Naive thymus-derived CD4-positive, alpha-beta T cell (primary cell): ENCODE measurements around the gene MLC1. TPM values are rescaled to one million over a fixed set of nuclear protein-coding genes. Genes with fewer than 3 reads are reported as not detected.

ENCODE experiments used
- ATAC-seq: fragments of 150-1000 bp; cut with Tn5 transposase; 2 replicates; pipeline ENCODE4 v1.10.0; 2021; ENCODE audit warnings: mild to moderate bottlenecking, moderate library complexity
- CTCF ChIA-PET: fragments of 350-600 bp; sonication (Branson Sonifier 250); formaldehyde crosslinking; loops from one replicate; lab custom pipeline; 2021; ENCODE audit warnings: antibody characterized with exemption; lab: Charles Lee
- POLR2A ChIA-PET: fragments of 350-600 bp; sonication (Branson Sonifier 250); formaldehyde crosslinking; loops from one replicate; lab custom pipeline; 2021; ENCODE audit warnings: antibody characterized with exemption, inconsistent platforms; lab: Charles Lee
- DNase-seq, 9 donors: peaks; one replicate each; pipeline versions ENCODE4 v3.0.0 to v3.0.0-alpha.2; 2020 to 2022; ENCODE audit warnings: mixed read lengths in 1 of 9
- H3K27ac ChIP-seq: one replicate; pipeline ENCODE4 v1.7.0; 2013; ENCODE audit warnings: mild to moderate bottlenecking, low read depth, low read length, moderate library complexity
- H3K27me3 ChIP-seq, 2 donors: one replicate each; pipeline ENCODE4 v1.7.0; 2013; ENCODE audit warnings: low read length in 2 of 2, mild to moderate bottlenecking in 2 of 2, moderate library complexity in 2 of 2; ENCODE audit not compliant: control insufficient read depth in 2 of 2, insufficient read depth in 2 of 2
- H3K36me3 ChIP-seq, 3 experiments: 1 replicate in 2 of 3; 2 replicates in 1 of 3; pipeline ENCODE4 v1.7.0; 2013; ENCODE audit warnings: low read length in 3 of 3, mild to moderate bottlenecking in 3 of 3, moderate library complexity in 1 of 3; ENCODE audit not compliant: insufficient read depth in 3 of 3, control insufficient read depth in 2 of 3
- H3K4me1 ChIP-seq, 2 donors: one replicate each; pipeline ENCODE4 v1.7.0; 2013; ENCODE audit warnings: low read length in 2 of 2, mild to moderate bottlenecking in 2 of 2, moderate library complexity in 1 of 2; ENCODE audit not compliant: control insufficient read depth in 2 of 2, insufficient read depth in 2 of 2
- H3K4me3 ChIP-seq: 2 replicates; pipeline ENCODE4 v1.7.0; 2013; ENCODE audit warnings: mild to moderate bottlenecking, low read length
- H3K9me3 ChIP-seq, 3 experiments: 1 replicate in 2 of 3; 2 replicates in 1 of 3; pipeline ENCODE4 v1.7.0; 2013; ENCODE audit warnings: low read length in 3 of 3; ENCODE audit not compliant: control insufficient read depth in 2 of 3
- H3K27ac Mint-ChIP-seq, 9 donors: one replicate each; pipeline ENCODE4 v1.8.0; 2020 to 2022; ENCODE audit warnings: mixed read lengths in 9 of 9, mild to moderate bottlenecking in 8 of 9, moderate library complexity in 5 of 9, inconsistent platforms in 2 of 9
- H3K27me3 Mint-ChIP-seq, 5 donors: one replicate each; pipeline ENCODE4 v1.8.0; 2021 to 2022; ENCODE audit warnings: mixed read lengths in 5 of 5, mild to moderate bottlenecking in 1 of 5
- H3K36me3 Mint-ChIP-seq, 5 donors: one replicate each; pipeline ENCODE4 v1.8.0; 2020 to 2022; ENCODE audit warnings: mixed read lengths in 5 of 5, mild to moderate bottlenecking in 3 of 5, inconsistent platforms in 1 of 5
- H3K4me1 Mint-ChIP-seq, 7 donors: one replicate each; pipeline ENCODE4 v1.8.0; 2020 to 2022; ENCODE audit warnings: mixed read lengths in 7 of 7, mild to moderate bottlenecking in 3 of 7, inconsistent platforms in 1 of 7
- H3K4me3 Mint-ChIP-seq, 10 donors: one replicate each; pipeline ENCODE4 v1.8.0; 2020 to 2022; ENCODE audit warnings: mild to moderate bottlenecking in 10 of 10, mixed read lengths in 10 of 10, moderate library complexity in 6 of 10, inconsistent platforms in 2 of 10
- H3K9me3 Mint-ChIP-seq, 11 donors: one replicate each; pipeline ENCODE4 v1.8.0; 2020 to 2022; ENCODE audit warnings: mixed read lengths in 11 of 11, mild to moderate bottlenecking in 4 of 11, inconsistent platforms in 1 of 11, moderate library complexity in 1 of 11
- intact Hi-C, 2 donors: fragments of 100-400 bp; cut with micrococcal nuclease; formaldehyde crosslinking; loops; one replicate each; pipeline ENCODE4 v1.15.1; 2023
- polyA plus RNA-seq, 2 donors: library from polyadenylated mRNA; unstranded; fragments of 300-500 nt; fragmentation: Illumina TruSeq; gene quantifications; one replicate each; pipeline ENCODE4 v1.2.3, GENCODE V29; 2021
- total RNA-seq, 6 experiments: library from RNA in 5 of 6; stranded (reverse) in 5 of 6; gene quantifications; 1 replicate in 5 of 6; 2 replicates in 1 of 6; pipeline ENCODE4 v1.2.3 and lab custom pipeline; 2021 to 2026

The MLC1 gene
- total and polyA plus RNA-seq, 7 experiments from 2014 or later: 0.08 to 7.2 (median 0.48) TPM; not detected in 2

GRCh38 chr22:50011447-50012210 is 73.6 kb downstream of the MLC1 start:
- CTCF ChIA-PET: no interaction called here
- ATAC-seq (no peak), DNase-seq (no peak)
- H3K4me1 Mint-ChIP-seq: peaks cover 0 to 11% (median 8%) of the 10 kb centered on the region in 7 donors
- H3K27me3 Mint-ChIP-seq: peaks cover 0 to 23% (median 9%) of the 10 kb centered on the region in 5 donors
- H3K27ac ChIP-seq: no peak overlapping the region
- H3K4me3 ChIP-seq: no peak overlapping the region
- POLR2A ChIA-PET: no interaction called here
- H3K36me3 ChIP-seq: no peaks in the 10 kb centered on the region
- H3K4me1 ChIP-seq: peaks cover 9 to 16% of the 10 kb centered on the region in 2 donors
- H3K27ac Mint-ChIP-seq: peak overlapping the region in 5 of 9 donors; percentile 4 to 81 (median 26)
- peak overlapping the region in 8 of 10 donors; percentile 3 to 75 (median 62) for H3K4me3 Mint-ChIP-seq
- peaks cover 0 to 2% (median 0%) of the 10 kb centered on the region in 11 donors for H3K9me3 Mint-ChIP-seq
- intact Hi-C loops: no loop called here
- no peaks in the 10 kb centered on the region for H3K9me3 ChIP-seq
- H3K36me3 Mint-ChIP-seq: no peaks in the 10 kb centered on the region
- no peaks in the 10 kb centered on the region for H3K27me3 ChIP-seq

- H3K4me1 Mint-ChIP-seq: peaks cover 0 to 11% (median 8%) of the 10 kb centered on the region in 7 donors
- peaks cover 0 to 2% (median 0%) of the 10 kb centered on the region in 11 donors for H3K9me3 Mint-ChIP-seq
- H3K4me3 Mint-ChIP-seq: peak overlapping the region in 6 of 10 donors; percentile 25 to 75 (median 62)
- CTCF ChIA-PET: no interaction called here
- H3K27ac Mint-ChIP-seq: peak overlapping the region in 1 of 9 donors; percentile 81
- no peaks in the 10 kb centered on the region for H3K9me3 ChIP-seq
- intact Hi-C loops: no loop called here
- H3K27ac ChIP-seq: peak overlapping the region; percentile 39
- H3K4me1 ChIP-seq: peaks cover 2 to 16% of the 10 kb centered on the region in 2 donors
- peak; percentile 93 for ATAC-seq
- no peak overlapping the region for H3K4me3 ChIP-seq
- peaks cover 0 to 22% (median 9%) of the 10 kb centered on the region in 5 donors for H3K27me3 Mint-ChIP-seq
- no peaks in the 10 kb centered on the region for H3K36me3 Mint-ChIP-seq
- no peaks in the 10 kb centered on the region for H3K36me3 ChIP-seq
- no peaks in the 10 kb centered on the region for H3K27me3 ChIP-seq
- POLR2A ChIA-PET: no interaction called here
- DNase-seq: peak in 6 of 9 donors; percentile 26 to 79 (median 46)
These were observed 74.4 kb downstream of the MLC1 start for GRCh38 chr22:50010676-50011446.

- H3K36me3 ChIP-seq: no peaks in the 10 kb centered on the region
- no peaks in the 10 kb centered on the region for H3K27me3 ChIP-seq
- DNase-seq: peak in 1 of 9 donors; percentile 21
- Mint-ChIP-seq H3K9me3 (peaks cover 0 to 2% (median 0%) of the 10 kb centered on the region in 11 donors), H3K27ac (no peak overlapping the region), H3K27me3 (peaks cover 0 to 21% (median 9%) of the 10 kb centered on the region in 5 donors), H3K4me3 (peak overlapping the region in 5 of 10 donors; percentile 40 to 60 (median 49)), H3K4me1 (peaks cover 0 to 11% (median 8%) of the 10 kb centered on the region in 7 donors), H3K36me3 (no peaks in the 10 kb centered on the region)
- CTCF ChIA-PET: no interaction called here
- H3K4me3 ChIP-seq: no peak overlapping the region
- no peaks in the 10 kb centered on the region for H3K9me3 ChIP-seq
- H3K27ac ChIP-seq: no peak overlapping the region
- peaks cover 0 to 16% of the 10 kb centered on the region in 2 donors for H3K4me1 ChIP-seq
- ATAC-seq: no peak
- POLR2A ChIA-PET: no interaction called here
- intact Hi-C loops: no loop called here
These were observed 75.2 kb downstream of the MLC1 start for GRCh38 chr22:50009765-50010675.

Other genes starting within 250 kb of the MLC1 start
- 10 to 100 TPM; 13.6 to 20.1 (median 17.1) TPM for gene ZBED4, start 231.6 kb downstream of the MLC1 start, total RNA-seq
- 10 to 100 TPM in 1 of 2 donors, 1 to 10 TPM in 1; 6.0 to 10.6 TPM for gene ZBED4, start 231.6 kb downstream of the MLC1 start, polyA plus RNA-seq
- gene ALG12, start 167.0 kb downstream of the MLC1 start, total RNA-seq: 10 to 100 TPM; 16.2 to 22.4 (median 19.5) TPM
- 10 to 100 TPM; 10.4 to 21.2 TPM for gene ALG12, start 167.0 kb downstream of the MLC1 start, polyA plus RNA-seq
- gene CRELD2, start 166.8 kb downstream of the MLC1 start, total RNA-seq: 10 to 100 TPM; 19.7 to 80.9 (median 28.5) TPM
- 10 to 100 TPM; 37.3 to 39.1 TPM for gene CRELD2, start 166.8 kb downstream of the MLC1 start, polyA plus RNA-seq
- gene PIM3, start 124.7 kb downstream of the MLC1 start, total RNA-seq: 100 to 1,000 TPM in 2 of 5 experiments, 10 to 100 TPM in 3; 44.4 to 164 (median 78.3) TPM
- gene PIM3, start 124.7 kb downstream of the MLC1 start, polyA plus RNA-seq: 10 to 100 TPM; 21.3 to 38.8 TPM
- gene IL17REL, start 72.7 kb downstream of the MLC1 start, total RNA-seq: not detected
- not detected for gene IL17REL, start 72.7 kb downstream of the MLC1 start, polyA plus RNA-seq
- gene TTLL8, start 27.1 kb downstream of the MLC1 start, total RNA-seq: not detected
- gene TTLL8, start 27.1 kb downstream of the MLC1 start, polyA plus RNA-seq: not detected
- gene MOV10L1, start 4.6 kb upstream of the MLC1 start, total RNA-seq: not detected
- gene MOV10L1, start 4.6 kb upstream of the MLC1 start, polyA plus RNA-seq: not detected
- 1 to 10 TPM in 1 of 5 experiments, under 1 TPM in 2, not detected in 2; 0.27 to 2.0 (median 0.66) TPM for gene PANX2, start 85.3 kb upstream of the MLC1 start, total RNA-seq
- not detected for gene PANX2, start 85.3 kb upstream of the MLC1 start, polyA plus RNA-seq
- 100 to 1,000 TPM; 106 to 157 (median 124) TPM for gene TRABD, start 100.5 kb upstream of the MLC1 start, total RNA-seq
- gene TRABD, start 100.5 kb upstream of the MLC1 start, polyA plus RNA-seq: 10 to 100 TPM; 29.4 to 50.0 TPM
- 10 to 100 TPM; 26.7 to 36.6 (median 32.4) TPM for gene SELENOO, start 115.6 kb upstream of the MLC1 start, total RNA-seq
- 1 to 10 TPM; 3.4 to 5.9 TPM for gene SELENOO, start 115.6 kb upstream of the MLC1 start, polyA plus RNA-seq
- gene TUBGCP6, start 159.6 kb upstream of the MLC1 start, total RNA-seq: 100 to 1,000 TPM in 4 of 5 experiments, 10 to 100 TPM in 1; 67.8 to 146 (median 134) TPM
- 10 to 100 TPM; 15.2 to 28.4 TPM for gene TUBGCP6, start 159.6 kb upstream of the MLC1 start, polyA plus RNA-seq
- 100 to 1,000 TPM in 3 of 5 experiments, 10 to 100 TPM in 2; 95.9 to 139 (median 105) TPM for gene HDAC10, start 165.8 kb upstream of the MLC1 start, total RNA-seq
- 1 to 10 TPM; 7.1 to 9.8 TPM for gene HDAC10, start 165.8 kb upstream of the MLC1 start, polyA plus RNA-seq
- gene MAPK12, start 176.3 kb upstream of the MLC1 start, total RNA-seq: 1 to 10 TPM; 1.7 to 6.2 (median 2.3) TPM
- gene MAPK12, start 176.3 kb upstream of the MLC1 start, polyA plus RNA-seq: under 1 TPM in 1 of 2 donors, not detected in 1; 0.07 TPM
- gene MAPK11, start 185.0 kb upstream of the MLC1 start, total RNA-seq: 10 to 100 TPM in 1 of 5 experiments, 1 to 10 TPM in 4; 1.3 to 22.9 (median 4.5) TPM
- under 1 TPM; 0.13 to 0.19 TPM for gene MAPK11, start 185.0 kb upstream of the MLC1 start, polyA plus RNA-seq
- 100 to 1,000 TPM in 1 of 5 experiments, 10 to 100 TPM in 2, 1 to 10 TPM in 2; 2.9 to 138 (median 12.6) TPM for gene PLXNB2, start 222.2 kb upstream of the MLC1 start, total RNA-seq
- gene PLXNB2, start 222.2 kb upstream of the MLC1 start, polyA plus RNA-seq: under 1 TPM; 0.05 to 0.32 TPM
- 1 to 10 TPM; 2.1 to 4.0 (median 2.8) TPM for gene DENND6B, start 241.6 kb upstream of the MLC1 start, total RNA-seq
- gene DENND6B, start 241.6 kb upstream of the MLC1 start, polyA plus RNA-seq: under 1 TPM; 0.19 to 0.61 TPM